ENCODE results near the gene RSU1. TPM values are rescaled to one million over a fixed set of nuclear protein-coding genes. Genes with fewer than 3 reads are reported as not detected.

The RSU1 gene
- total and polyA plus RNA-seq, 2 of the 13 experiments (the other 11 are each of a cell fraction or from before 2014, with no cell fraction given), result 32.3 to 35.1 TPM

- no peak overlapping the region for H2AFZ ChIP-seq (ENCODE audit: low read length)
- DNase-seq (ENCODE audit: low spot score) (no peak), FAIRE-seq (no peak), ATAC-seq (no peak)
- H3K4me2 ChIP-seq (ENCODE audit: low read depth, low read length), result no peak overlapping the region
- no peaks in the 10 kb centered on the region for H4K20me1 ChIP-seq (ENCODE audit: insufficient read depth, low read length)
- H3K9me3 ChIP-seq (ENCODE audit: low read length), result no peaks in the 10 kb centered on the region
- intact Hi-C loops (cut with micrococcal nuclease; ENCODE audit: unreplicated experiment), result no loop called here
- ChIA-PET POLR2A (no interaction called here), CTCF (ENCODE audit: low intra/inter-chr PET ratio, low total read pairs) (no interaction called here)
- no peaks in the 10 kb centered on the region for H3K79me2 ChIP-seq (ENCODE audit: insufficient read depth, low read length)
- no TSS peak for BruUV-seq (replicated peaks)
- H3K27ac ChIP-seq (ENCODE audit: extremely low read length, insufficient read depth, low read length), result no peak overlapping the region
- TF ChIP-seq SMAD3 (CRISPR knock-in tag; IDR thresholded peaks at IDR 0.05), result no peak
- TF ChIP-seq ZNF350 (CRISPR knock-in tag; IDR thresholded peaks at IDR 0.05; ENCODE audit: borderline replicate concordance, low read depth), result no peak
- no peak for TF ChIP-seq STAG1 (CRISPR knock-in tag; IDR thresholded peaks at IDR 0.05)
- TF ChIP-seq, protein P1, sequence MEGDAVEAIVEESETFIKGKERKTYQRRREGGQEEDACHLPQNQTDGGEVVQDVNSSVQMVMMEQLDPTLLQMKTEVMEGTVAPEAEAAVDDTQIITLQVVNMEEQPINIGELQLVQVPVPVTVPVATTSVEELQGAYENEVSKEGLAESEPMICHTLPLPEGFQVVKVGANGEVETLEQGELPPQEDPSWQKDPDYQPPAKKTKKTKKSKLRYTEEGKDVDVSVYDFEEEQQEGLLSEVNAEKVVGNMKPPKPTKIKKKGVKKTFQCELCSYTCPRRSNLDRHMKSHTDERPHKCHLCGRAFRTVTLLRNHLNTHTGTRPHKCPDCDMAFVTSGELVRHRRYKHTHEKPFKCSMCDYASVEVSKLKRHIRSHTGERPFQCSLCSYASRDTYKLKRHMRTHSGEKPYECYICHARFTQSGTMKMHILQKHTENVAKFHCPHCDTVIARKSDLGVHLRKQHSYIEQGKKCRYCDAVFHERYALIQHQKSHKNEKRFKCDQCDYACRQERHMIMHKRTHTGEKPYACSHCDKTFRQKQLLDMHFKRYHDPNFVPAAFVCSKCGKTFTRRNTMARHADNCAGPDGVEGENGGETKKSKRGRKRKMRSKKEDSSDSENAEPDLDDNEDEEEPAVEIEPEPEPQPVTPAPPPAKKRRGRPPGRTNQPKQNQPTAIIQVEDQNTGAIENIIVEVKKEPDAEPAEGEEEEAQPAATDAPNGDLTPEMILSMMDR (CRISPR knock-in tag; IDR thresholded peaks at IDR 0.05), result no peak
- TF ChIP-seq, protein P2, sequence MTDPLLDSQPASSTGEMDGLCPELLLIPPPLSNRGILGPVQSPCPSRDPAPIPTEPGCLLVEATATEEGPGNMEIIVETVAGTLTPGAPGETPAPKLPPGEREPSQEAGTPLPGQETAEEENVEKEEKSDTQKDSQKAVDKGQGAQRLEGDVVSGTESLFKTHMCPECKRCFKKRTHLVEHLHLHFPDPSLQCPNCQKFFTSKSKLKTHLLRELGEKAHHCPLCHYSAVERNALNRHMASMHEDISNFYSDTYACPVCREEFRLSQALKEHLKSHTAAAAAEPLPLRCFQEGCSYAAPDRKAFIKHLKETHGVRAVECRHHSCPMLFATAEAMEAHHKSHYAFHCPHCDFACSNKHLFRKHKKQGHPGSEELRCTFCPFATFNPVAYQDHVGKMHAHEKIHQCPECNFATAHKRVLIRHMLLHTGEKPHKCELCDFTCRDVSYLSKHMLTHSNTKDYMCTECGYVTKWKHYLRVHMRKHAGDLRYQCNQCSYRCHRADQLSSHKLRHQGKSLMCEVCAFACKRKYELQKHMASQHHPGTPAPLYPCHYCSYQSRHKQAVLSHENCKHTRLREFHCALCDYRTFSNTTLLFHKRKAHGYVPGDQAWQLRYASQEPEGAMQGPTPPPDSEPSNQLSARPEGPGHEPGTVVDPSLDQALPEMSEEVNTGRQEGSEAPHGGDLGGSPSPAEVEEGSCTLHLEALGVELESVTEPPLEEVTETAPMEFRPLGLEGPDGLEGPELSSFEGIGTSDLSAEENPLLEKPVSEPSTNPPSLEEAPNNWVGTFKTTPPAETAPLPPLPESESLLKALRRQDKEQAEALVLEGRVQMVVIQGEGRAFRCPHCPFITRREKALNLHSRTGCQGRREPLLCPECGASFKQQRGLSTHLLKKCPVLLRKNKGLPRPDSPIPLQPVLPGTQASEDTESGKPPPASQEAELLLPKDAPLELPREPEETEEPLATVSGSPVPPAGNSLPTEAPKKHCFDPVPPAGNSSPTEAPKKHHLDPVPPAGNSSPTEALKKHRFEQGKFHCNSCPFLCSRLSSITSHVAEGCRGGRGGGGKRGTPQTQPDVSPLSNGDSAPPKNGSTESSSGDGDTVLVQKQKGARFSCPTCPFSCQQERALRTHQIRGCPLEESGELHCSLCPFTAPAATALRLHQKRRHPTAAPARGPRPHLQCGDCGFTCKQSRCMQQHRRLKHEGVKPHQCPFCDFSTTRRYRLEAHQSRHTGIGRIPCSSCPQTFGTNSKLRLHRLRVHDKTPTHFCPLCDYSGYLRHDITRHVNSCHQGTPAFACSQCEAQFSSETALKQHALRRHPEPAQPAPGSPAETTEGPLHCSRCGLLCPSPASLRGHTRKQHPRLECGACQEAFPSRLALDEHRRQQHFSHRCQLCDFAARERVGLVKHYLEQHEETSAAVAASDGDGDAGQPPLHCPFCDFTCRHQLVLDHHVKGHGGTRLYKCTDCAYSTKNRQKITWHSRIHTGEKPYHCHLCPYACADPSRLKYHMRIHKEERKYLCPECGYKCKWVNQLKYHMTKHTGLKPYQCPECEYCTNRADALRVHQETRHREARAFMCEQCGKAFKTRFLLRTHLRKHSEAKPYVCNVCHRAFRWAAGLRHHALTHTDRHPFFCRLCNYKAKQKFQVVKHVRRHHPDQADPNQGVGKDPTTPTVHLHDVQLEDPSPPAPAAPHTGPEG (CRISPR knock-in tag; IDR thresholded peaks at IDR 0.05), result no peak
- no peak overlapping the region for H3K9ac ChIP-seq (ENCODE audit: insufficient read depth, low read depth, low read length)
- H3K4me3 ChIP-seq (replicated peaks in 1 of 3; ENCODE audit: insufficient read depth in 1 of 3, low read depth in 2 of 3, low read length in 3 of 3), result no peak overlapping the region
- WGBS (ENCODE audit: low lambda C conversion rate), result 95% methylated on average over 5 of the region's 5 CpGs
- no peaks in the 10 kb centered on the region for H3K4me1 ChIP-seq (ENCODE audit: insufficient read depth, low read length)
- no peaks in the 10 kb centered on the region for H3K27me3 ChIP-seq (ENCODE audit: control insufficient read depth in 1 of 2, insufficient read depth in 2 of 2, low read length in 2 of 2)
- no peaks in the 10 kb centered on the region for H3K36me3 ChIP-seq (replicated peaks in 1 of 2; ENCODE audit: control insufficient read depth in 1 of 2, insufficient read depth in 2 of 2, low read length in 2 of 2)
- in situ Hi-C loops (cut with HindIII; ENCODE audit: extremely low pct_ligation_motif_present, low pct_unique_long_range_greater_than_20kb), result no loop called here
Observed at GRCh38 chr10:16690417-16690816, 126.8 kb downstream of the RSU1 start.

Measured in HepG2 (cell line).